Measurements from ENCODE around the gene SULT4A1. TPM values are rescaled to one million over a fixed set of nuclear protein-coding genes. Genes with fewer than 3 reads are reported as not detected.

The SULT4A1 gene
- total and polyA plus RNA-seq, 9 of the 15 experiments (the other 6 are each of a cell fraction or from before 2014, with no cell fraction given): 0.03 to 0.20 (median 0.09) TPM; not detected in 3

- TF ChIP-seq, protein P1, sequence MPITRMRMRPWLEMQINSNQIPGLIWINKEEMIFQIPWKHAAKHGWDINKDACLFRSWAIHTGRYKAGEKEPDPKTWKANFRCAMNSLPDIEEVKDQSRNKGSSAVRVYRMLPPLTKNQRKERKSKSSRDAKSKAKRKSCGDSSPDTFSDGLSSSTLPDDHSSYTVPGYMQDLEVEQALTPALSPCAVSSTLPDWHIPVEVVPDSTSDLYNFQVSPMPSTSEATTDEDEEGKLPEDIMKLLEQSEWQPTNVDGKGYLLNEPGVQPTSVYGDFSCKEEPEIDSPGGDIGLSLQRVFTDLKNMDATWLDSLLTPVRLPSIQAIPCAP (CRISPR knock-in tag; IDR thresholded peaks at IDR 0.05; ENCODE audit: borderline replicate concordance): no peak
- TF ChIP-seq PURB (CRISPR knock-in tag; IDR thresholded peaks at IDR 0.05; ENCODE audit: low read depth): no peak
- TF ChIP-seq FOXA3 (CRISPR knock-in tag; conservative IDR thresholded peaks at IDR 0.05 in 1 of 2, IDR thresholded peaks at IDR 0.05 in 1 of 2): no peak
- TF ChIP-seq ZHX1 (conservative IDR thresholded peaks at IDR 0.05; ENCODE audit: low read length): no peak
- no peak for TF ChIP-seq HCFC1 (IDR thresholded peaks at IDR 0.05; ENCODE audit: low read depth, low read length)
Measured at GRCh38 chr22:43844560-43845545, 17.5 kb downstream of the SULT4A1 start (continued).
